RPMI7951 (cell line): ENCODE results near the gene NMT1. TPM values are rescaled to one million over a fixed set of nuclear protein-coding genes. Genes with fewer than 3 reads are reported as not detected.

Experiments used
- DNase-seq: peaks from one replicate; pipeline ENCODE4 v3.0.0-alpha.2; 2012; ENCODE audit warnings: low read depth
- total RNA-seq: library from RNA; depleted of rRNA; stranded (reverse); fragments of >200 nt; shearing (Covaris generic); gene quantifications from 2 replicates; pipeline ENCODE4 v1.2.3, GENCODE V29; 2014

Gene NMT1
- total RNA-seq, 1 experiment from 2014 or later: 68.0 TPM

DNA sequence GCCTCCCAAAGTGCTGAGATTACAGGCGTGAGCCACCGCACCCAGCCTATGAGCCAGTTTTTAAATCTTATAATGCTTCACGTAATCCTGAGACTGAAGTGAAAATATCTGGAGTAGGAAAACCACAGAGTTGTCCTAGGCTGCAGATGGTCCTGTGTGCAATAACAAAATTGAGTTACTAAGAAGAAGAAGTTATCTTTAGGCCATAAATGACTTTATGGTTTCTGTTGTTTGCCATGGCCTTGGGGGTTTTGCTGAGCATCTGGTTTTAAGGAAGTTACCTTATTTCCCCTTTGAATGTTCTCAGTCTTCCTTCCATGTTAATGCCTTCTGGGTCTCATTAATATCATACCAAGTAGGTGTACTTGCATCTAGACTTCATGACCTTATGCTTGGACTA is 16.5 kb downstream of the NMT1 start:
- DNase-seq: no peak

DNA sequence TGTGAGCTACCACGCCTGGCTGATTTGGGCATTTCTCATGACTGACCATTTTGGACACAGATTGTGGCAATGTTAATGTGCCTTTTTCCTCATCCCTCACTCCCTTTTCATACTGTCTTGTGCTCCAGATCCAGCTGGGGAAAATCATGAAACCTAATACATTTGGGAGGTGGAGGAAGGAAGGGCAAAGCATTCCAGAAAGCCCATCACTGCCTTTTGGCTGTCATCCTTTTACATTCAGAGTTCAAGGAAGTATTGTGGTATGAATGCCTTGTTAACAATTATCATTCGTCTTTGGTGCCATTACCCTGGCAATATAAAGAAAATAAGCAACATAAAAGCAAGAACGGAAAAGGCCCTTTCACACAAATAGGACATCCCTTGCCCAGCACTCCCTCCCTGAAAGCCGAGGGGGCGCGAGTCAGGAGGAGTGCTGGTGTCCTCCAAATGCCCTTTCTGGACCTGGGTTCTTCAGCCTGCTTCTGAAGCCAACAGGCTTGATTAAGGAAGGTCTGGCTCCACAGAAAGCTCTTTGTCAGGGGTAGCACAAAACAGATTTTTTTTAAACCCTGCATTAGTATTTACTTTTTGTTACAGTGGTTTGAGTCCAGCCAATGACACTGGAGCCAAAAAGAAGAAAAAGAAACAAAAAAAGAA is 20.1 kb downstream of the NMT1 start:
- DNase-seq: no peak

DNA sequence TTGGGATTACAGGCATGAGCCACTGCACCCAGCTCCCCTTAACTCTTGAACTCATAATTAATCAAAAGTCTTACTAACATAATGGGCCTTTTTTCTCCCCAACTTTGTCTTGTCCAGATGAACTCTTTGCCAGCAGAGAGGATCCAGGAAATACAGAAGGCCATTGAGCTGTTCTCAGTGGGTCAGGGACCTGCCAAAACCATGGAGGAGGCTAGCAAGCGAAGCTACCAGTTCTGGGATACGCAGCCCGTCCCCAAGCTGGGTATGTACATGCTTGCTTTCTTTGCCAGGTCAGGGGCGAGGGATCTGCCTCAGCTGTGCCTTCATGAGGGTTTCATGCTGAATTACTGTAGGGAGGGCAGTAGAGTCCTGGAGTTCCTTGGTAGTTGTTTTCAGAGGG is 25.3 kb downstream of the NMT1 start:
- no peak for DNase-seq

DNA sequence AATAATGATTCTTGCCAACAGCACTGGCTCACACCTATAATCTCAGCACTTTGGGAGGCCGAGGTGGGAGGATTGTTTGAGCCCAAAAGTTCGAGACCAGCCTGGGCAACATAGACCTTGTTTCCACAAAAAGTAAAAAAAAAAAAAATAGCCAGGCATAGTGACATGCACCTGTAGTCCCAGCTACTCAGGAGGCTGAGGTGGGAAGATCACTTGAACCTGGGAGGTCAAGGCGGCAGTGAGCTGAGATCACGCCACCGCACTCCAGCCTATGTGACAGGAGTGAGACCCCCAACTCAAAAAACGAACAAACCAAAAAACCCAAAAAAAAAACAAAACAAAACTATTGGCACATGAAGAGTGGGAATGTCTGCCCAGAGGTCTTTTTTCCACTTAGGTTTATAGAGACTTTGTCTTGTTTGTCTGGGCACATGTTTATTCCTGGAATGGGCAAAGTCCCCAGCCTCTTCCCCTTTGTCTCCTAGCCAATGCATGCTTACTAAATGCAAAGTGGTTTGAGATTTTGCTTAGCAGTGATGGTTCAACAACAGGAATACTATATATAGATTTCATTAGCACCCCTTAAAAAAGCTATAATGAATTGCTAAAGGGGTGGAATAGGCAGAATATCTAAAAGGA is 25.9 kb downstream of the NMT1 start:
- no peak for DNase-seq

DNA sequence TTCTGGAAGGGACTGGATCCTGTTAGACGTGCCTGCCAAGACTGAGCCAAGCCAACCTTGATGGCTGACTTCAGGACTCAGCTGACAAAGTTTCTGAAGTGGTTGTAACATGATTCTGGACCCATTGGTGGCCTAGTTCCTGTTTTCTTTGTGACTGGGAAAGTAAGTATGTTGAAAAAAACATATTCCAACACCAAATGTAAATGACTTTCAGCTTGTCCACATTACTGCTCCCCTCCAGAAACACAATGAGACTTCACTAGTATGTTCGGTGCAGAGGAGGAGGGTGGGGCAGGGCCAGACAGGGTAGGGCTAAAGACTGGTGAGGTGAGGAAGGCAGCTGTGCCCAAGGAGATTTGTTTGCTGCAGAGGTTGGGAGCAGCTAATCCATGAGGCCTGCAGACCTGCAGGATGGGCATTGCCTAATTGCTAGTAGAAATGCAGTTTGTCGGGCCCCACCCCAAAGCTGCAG is 26.4 kb downstream of the NMT1 start:
- no peak for DNase-seq

DNA sequence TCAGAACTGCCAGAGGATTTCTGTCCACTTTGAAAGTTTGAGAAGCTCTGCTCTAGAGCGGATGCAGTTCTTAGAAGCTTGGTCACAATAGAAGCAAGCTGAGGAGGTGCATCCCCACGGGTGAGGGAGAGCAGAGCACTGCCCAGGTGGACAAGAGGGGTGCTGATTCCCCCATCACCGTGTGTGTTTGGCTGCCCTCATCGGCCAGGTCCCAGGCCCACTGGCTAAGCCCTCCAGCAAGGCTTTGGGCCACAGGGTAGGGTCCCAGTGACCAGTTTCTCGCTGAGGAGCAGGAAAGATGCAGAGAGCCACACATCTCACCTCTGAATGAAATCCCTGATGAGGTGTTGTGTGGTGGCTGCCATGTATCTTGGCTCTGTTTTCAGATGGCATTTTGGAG is 26.9 kb downstream of the NMT1 start:
- no peak for DNase-seq

DNA sequence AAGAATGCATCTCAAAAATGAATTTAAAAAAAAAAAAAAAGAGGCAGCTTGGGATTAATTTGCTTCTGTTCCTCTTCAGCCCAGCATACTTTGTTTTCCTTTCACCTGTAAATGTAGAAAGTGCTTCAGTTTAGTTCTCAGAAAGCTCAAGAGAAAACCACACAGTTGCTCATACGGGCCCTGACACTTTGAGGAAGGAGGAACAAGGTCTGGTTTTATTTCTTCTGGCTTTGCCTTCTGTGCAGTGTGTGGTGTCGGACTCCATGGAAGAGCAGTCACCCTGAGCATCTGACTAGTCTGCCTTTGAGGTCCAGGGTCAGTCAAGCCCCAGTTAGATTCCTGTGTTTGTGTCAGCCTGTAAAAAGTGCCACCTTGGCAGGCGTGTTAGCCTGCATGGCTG is 27.6 kb downstream of the NMT1 start:
- DNase-seq: no peak

DNA sequence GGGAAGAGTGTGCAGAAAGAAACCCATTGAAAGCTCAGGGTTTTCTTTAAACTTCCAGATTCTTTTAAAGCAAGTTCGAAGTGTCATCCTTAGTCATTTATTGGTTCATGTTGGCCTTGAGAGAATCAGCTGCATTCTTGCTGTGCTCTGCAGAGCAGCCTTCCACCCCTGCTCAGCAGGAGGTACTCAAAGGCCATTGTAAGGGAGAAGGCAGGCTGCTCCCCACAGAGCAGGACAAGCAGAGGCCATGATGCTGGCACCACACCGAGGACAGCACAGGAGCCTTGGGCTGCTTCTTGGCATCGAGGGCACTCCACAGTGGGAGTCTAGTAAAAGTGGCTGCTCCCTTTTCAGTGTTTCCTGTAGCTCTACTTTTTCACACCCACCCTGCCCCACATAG is 29.6 kb downstream of the NMT1 start:
- no peak for DNase-seq

DNA sequence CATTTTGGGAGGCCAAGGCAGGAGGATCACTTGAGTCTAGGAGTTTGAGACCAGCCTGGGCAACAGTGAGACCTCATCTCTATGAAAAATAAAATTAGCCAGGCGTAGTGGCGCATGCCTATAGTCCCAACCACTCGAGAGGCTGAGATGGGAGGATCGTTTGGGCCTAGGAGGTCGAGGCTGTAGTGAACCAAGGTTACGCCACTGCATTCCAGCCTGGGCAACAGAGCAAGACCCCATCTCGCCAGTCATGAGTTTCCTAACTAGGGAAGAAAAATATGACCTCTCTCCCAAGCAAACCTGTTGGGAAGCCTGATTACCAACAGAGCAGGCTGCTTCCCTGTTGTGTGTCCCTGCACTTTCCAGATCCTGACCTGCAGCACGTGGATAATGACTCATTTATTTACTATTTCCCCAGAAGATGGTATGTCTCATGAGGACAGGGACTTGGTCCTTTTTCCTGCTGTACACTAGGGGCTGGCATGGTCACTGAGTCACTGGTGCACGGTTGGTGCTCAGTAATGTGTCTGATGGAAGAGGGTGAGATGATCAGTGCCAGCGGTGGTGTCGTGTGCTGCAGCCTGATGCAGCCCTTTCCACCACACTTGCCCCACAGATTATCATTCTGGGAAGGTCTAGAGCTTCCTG is 30.8 kb downstream of the NMT1 start:
- DNase-seq: peak; percentile 17

DNA sequence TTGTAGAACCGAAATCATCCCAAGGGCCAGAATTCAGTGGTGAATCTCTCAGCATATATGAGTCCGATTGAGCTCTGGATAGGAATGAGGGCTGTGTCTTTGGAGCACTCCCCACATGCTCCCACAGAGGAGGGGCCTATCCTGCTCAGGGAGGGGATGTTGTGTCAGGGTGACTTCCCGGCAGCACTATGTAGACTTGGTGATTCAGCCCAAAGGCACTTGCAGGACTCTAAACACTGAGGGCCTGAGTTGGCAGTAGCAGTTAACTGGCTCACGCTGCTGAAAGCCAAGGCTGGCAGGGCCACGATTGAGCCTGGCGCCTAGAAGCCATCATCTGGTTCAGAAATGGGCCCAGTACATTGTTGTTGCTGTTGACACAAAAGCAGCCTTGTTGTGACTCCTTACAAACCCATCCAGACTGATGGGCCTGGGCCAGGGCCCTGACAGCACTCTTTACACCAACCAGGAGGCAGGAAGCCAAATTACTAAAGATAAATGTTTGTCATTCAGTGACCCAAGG is 31.9 kb downstream of the NMT1 start:
- peak; percentile 95 for DNase-seq

DNA sequence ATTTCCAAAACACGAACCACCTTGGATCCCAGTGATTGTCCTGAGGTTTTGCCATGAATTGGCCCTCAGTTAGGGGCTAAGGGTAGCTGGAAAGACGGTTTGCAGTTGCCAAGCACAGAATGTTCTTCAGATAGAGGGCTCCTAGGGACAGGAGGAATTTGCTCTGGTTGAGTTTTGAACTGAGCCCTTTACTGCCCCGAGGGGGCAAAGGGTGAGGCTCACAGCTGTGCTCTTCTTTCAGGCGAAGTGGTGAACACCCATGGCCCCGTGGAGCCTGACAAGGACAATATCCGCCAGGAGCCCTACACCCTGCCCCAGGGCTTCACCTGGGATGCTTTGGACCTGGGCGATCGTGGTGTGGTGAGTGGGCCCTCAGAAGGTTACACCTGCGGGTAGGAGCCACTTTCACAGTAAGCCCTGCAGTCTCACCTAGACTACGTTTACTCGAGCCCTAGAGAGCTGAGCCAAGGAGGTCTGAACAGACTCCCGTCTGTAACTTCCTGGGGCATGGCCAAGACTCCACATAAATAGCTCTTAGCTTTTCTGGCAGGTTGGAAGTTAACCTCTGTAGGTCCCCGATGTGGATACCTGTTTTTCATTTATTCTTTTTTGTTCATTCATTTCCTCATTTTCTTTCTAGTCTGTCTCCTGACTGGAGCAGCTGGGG is 32.5 kb downstream of the NMT1 start:
- DNase-seq: peak; percentile 39

DNA sequence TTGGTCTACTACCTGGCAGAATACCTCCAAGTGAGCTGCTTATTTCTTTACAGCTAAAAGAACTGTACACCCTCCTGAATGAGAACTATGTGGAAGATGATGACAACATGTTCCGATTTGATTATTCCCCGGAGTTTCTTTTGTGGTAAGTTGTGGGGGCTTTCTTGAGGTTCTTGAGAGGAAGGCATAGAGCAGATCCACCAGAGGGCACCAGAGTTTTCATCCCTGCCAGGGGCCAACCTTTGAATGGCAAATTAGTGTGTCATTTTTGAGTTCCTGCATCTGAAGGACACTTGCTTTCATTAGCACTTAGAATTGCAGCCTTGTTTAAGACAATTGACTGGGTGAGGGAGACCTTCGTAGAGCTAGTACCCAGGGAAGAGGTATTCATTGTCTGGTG is 35.0 kb downstream of the NMT1 start:
- peak; percentile 17 for DNase-seq

DNA sequence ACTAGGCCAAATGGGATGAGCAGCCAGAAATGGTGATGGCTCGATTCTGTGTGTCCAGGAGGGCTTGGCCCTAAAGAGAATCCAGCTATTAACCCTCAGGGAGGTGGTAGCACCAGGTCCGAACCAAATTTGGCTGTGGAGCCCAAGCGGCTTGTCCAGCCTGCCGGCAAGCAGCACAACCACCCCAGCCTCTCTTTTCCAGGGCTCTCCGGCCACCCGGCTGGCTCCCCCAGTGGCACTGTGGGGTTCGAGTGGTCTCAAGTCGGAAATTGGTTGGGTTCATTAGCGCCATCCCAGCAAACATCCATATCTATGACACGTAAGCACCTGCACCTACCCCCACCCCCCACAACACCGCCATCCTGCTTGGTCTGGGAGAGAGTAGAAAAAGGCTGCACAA is 35.8 kb downstream of the NMT1 start:
- no peak for DNase-seq

DNA sequence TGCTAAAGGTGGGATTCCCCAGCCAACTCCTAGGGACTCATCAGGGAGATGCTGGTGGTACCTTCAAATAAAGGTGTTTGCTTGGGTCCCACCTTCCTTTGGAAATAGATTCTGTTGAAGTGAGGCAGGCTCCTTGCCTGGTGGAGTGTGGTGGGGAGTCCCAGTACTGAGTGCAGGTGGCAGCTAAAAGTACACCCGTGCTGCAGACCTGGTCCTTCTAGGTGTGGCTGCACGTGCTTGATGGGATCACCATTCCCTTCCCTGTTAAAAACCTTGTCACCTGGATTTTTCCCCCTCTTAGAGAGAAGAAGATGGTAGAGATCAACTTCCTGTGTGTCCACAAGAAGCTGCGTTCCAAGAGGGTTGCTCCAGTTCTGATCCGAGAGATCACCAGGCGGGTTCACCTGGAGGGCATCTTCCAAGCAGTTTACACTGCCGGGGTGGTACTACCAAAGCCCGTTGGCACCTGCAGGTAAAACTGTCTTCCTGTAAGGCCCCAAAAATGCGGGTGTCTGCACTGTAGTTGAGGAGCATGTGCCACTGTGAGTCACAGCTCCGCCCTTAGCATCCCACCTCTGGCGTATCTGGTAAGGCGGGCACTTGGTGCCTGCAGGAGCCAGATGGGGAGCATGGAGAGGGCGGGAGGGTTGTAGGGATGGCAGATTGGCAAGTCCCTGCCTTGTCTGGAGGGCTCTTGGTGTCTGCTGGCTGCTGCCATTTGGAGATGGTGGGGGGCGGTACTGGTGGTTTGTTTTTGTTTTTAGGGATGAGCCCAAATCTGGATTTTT is 37.2 kb downstream of the NMT1 start:
- DNase-seq: no peak

DNA sequence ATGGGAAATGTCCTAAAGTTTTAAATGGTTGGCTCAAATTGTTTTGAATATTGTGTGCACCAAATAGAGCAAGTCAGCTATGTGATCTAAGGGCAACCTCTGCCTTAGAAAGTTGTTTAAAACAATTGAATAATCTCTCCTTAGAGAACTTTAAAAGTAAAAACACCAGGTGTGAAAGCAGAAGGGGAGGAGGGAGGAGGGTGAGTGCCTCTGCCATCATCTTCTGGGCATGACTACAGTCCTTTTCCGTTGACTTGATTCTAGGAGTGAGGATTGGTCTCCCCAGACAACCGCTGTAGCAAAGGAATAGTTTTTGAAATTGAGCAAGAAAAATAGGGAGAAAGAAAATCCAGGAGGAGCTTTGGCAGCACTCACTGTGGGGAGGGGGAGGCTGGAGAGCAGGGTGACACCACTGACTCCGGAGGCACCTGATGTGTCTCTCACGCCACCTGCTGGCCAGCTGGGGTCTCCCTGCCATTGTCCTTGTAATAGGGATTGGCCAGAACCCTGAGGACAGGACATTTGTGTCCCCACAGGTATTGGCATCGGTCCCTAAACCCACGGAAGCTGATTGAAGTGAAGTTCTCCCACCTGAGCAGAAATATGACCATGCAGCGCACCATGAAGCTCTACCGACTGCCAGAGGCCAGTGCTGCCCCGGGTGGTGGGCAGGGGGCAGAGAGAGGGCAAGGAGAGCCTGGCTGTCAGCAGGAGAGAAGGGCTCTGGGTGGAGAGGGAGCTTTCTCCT is 37.9 kb downstream of the NMT1 start:
- DNase-seq: peak; percentile 57

DNA sequence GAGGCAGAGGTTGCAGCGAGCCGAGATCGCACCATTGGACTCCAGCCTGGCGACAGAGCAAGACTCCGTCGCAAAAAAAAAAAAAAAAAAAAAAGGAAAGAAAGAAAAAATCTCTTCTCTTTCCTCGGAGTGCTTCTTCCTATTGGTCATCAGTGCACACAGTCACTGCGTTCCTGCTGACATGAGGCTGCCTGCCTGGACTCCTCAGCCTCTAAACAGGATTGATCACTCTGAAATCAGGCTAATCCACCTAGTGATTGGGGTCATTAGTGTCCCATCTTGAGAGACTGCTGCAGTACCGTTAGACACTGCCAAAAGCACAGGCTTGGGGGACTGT is 40.4 kb downstream of the NMT1 start:
- no peak for DNase-seq

DNA sequence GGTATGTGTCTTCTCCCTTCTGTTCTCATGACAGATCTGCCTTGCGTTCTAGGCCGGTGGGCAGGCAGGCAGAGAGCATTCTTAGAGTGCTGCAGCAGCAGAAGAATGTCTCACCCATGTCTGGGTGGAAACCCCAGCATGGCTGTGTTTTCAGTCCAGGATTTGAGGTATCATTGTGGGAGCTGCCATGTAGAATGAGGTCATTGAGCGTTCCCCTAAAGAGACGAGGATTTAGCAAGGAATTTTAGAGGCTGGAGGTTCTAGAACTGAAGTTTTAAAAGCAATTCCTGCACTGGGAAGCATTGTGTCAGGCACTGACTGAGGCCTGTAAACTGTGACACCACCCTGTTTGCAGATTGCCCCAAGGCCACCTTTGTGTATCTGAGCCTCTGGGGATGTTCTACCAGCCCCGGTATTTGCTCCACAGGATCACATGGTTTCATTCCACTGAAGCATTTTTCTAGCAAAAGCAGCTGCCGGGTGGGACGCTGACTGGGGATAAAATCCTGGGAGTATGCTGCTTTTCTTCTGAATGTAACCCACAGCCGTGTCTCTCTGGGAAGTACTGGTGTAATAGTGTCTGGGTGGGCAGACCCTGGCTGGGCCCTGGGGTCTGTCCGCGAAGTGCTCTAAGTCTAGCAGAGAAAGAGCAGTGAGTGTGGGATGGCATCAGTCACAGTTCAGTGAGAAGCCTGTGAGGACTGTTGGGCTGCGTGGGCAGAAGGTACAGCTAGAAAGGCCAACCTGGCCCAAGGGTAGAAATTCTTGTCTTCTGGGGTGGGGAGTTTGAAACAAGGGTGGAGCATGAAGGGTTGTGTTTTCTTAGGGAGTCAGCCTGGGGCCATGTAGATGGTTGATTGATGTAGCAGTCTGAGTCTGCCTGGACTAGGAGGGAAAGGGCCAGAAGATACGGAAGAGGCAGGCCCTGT is 41.0 kb downstream of the NMT1 start:
- DNase-seq: no peak

DNA sequence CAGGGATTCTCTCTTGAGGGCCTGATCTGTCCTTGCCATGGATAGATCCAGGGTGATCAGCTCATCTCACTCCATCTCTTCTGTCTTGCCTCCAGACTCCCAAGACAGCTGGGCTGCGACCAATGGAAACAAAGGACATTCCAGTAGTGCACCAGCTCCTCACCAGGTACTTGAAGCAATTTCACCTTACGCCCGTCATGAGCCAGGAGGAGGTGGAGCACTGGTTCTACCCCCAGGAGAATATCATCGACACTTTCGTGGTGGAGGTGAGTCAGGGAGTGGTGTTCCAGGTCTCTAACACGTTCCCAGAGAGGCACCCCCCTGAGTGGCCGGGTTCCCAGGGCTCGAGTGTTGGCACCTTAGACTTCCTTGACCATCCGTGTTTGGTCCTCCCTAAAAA is 41.7 kb downstream of the NMT1 start:
- DNase-seq: no peak

DNA sequence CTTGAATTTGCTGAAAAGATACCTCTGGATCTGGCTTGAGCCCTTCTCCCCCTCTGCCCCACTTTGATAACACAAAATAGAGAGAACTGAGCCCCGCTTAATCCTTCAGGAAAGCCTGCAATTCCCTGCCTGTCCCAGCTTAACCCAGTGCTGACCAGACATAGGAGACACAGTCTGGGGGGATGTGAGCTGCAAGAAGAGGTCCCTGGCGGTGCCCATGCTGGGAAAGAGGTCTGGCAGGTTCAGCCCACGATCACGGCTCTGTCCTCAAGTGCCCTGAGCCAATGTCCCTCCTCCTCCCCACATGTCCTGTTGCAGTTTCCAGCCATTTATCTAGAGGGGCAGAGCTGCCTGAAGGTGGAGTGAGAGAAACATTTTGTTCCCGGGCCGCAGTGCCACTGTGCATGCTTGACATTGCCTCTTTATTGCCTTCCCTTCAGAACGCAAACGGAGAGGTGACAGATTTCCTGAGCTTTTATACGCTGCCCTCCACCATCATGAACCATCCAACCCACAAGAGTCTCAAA is 42.2 kb downstream of the NMT1 start:
- DNase-seq: no peak

DNA sequence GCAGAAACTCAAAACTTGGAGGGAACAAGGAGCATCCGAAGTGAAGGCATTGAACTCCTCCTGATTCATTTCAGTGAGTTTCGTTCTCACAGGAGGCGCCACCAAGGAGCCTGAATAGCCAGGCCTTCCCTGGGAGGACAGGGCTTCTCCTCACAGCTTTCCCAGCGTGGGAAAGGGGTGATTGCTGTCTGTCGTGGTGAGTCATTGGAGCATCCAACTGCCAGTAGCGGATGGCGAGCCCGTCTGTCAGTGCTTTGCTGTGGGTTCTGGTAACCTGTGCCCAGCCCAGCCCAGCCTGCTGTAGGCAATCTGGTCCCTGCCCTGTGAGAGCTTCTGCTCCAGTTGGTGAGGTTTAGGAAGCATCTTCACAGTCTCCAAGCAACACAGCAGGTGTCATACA is 42.9 kb downstream of the NMT1 start:
- no peak for DNase-seq
